SK-N-MC (cell line): ENCODE data around the gene HKDC1.

Experiments
- EZH2 ChIP-seq: fragments of 200-600 bp; sonication (generic); IDR thresholded peaks from one replicate; pipeline ENCODE4 v1.6.1; 2017; ENCODE audit warnings: antibody characterized with exemption
- FOXP2 ChIP-seq: optimal IDR thresholded peaks from 2 replicates; pipeline ENCODE3; 2011; ENCODE audit warnings: mild to moderate bottlenecking, moderate library complexity; ENCODE audit not compliant: insufficient read depth; ENCODE audit errors: extremely low read length, control extremely low read depth
- POLR2AphosphoS5 ChIP-seq: IDR thresholded peaks from 2 replicates; pipeline ENCODE4 v1.6.1; 2012; ENCODE audit warnings: mild to moderate bottlenecking, low read depth, low read length, borderline replicate concordance

GRCh38 chr10:69290993-69291392 lies 70.9 kb downstream of the HKDC1 start:
- TF ChIP-seq EZH2, result no peak
- TF ChIP-seq POLR2AphosphoS5, result no peak
- TF ChIP-seq FOXP2, result no peak
